ENCODE results near the gene FAM81B. TPM values are rescaled to one million over a fixed set of nuclear protein-coding genes. Genes with fewer than 3 reads are reported as not detected.

The FAM81B gene
- total RNA-seq, 1 donor from 2014 or later: not detected

GRCh38 chr5:95448789-95449188 is 57.6 kb downstream of the FAM81B start:
- Histone ChIP-seq H3K4me1 (no peaks in the 10 kb centered on the region), H3K4me2 (no peak overlapping the region), H3K79me2 (ENCODE audit: low read depth) (no peaks in the 10 kb centered on the region), H3K9ac (no peak overlapping the region), H3K4me3 (no peak overlapping the region), H3K27ac (no peak overlapping the region), H4K20me1 (ENCODE audit: low read depth) (no peaks in the 10 kb centered on the region), H3K9me3 (ENCODE audit: low read depth) (no peaks in the 10 kb centered on the region), H3K36me3 (no peaks in the 10 kb centered on the region), H3K27me3 (no peaks in the 10 kb centered on the region), H3F3A (ENCODE audit: low read depth) (no peaks in the 10 kb centered on the region), H2AFZ (replicated peaks) (no peak overlapping the region)
- TF ChIP-seq EZH2 (IDR thresholded peaks at IDR 0.05) (no peak), EZH2phosphoT487 (IDR thresholded peaks at IDR 0.05) (no peak), CTCF (IDR thresholded peaks at IDR 0.05) (no peak)
- no peaks in the 10 kb centered on the region for H3K9me3 Mint-ChIP-seq
- no peaks in the 10 kb centered on the region for H3K36me3 Mint-ChIP-seq
- peaks cover 36% of the 10 kb centered on the region for H3K4me1 Mint-ChIP-seq
- peak; percentile 18 for DNase-seq (ENCODE audit: low spot score)
- no peak overlapping the region for H3K4me3 Mint-ChIP-seq
- H3K27me3 Mint-ChIP-seq (ENCODE audit: insufficient read depth, low read depth): peaks cover 2% of the 10 kb centered on the region
- peak overlapping the region; percentile 53 for H3K27ac Mint-ChIP-seq

- Histone ChIP-seq H3K9ac (no peak overlapping the region), H3K27me3 (no peaks in the 10 kb centered on the region), H3K9me3 (ENCODE audit: low read depth) (no peaks in the 10 kb centered on the region), H3K4me3 (no peak overlapping the region), H3K27ac (no peak overlapping the region), H3K79me2 (ENCODE audit: low read depth) (no peaks in the 10 kb centered on the region), H3F3A (ENCODE audit: low read depth) (no peaks in the 10 kb centered on the region), H3K4me1 (no peaks in the 10 kb centered on the region), H3K36me3 (no peaks in the 10 kb centered on the region), H4K20me1 (ENCODE audit: low read depth) (no peaks in the 10 kb centered on the region), H2AFZ (replicated peaks) (no peak overlapping the region), H3K4me2 (no peak overlapping the region)
- Mint-ChIP-seq H3K4me1 (peaks cover 36% of the 10 kb centered on the region), H3K4me3 (no peak overlapping the region), H3K27me3 (ENCODE audit: insufficient read depth, low read depth) (peaks cover 2% of the 10 kb centered on the region), H3K36me3 (no peaks in the 10 kb centered on the region), H3K27ac (peak overlapping the region; percentile 53), H3K9me3 (no peaks in the 10 kb centered on the region)
- no peak for DNase-seq (ENCODE audit: low spot score)
- TF ChIP-seq EZH2phosphoT487 (IDR thresholded peaks at IDR 0.05): no peak
- TF ChIP-seq CTCF (IDR thresholded peaks at IDR 0.05): no peak
- no peak for TF ChIP-seq EZH2 (IDR thresholded peaks at IDR 0.05)
These were observed 58.3 kb downstream of the FAM81B start for GRCh38 chr5:95449460-95449859.

GRCh38 chr5:95454536-95454935 is 63.4 kb downstream of the FAM81B start:
- no peak overlapping the region for H3K4me3 ChIP-seq
- H3K36me3 Mint-ChIP-seq: peaks cover under 1% of the 10 kb centered on the region
- no peak overlapping the region for H3K4me2 ChIP-seq
- no peaks in the 10 kb centered on the region for H3K27me3 ChIP-seq
- H3K27ac Mint-ChIP-seq: no peak overlapping the region
- no peak overlapping the region for H2AFZ ChIP-seq (replicated peaks)
- H3K4me3 Mint-ChIP-seq: no peak overlapping the region
- H3K4me1 ChIP-seq: no peaks in the 10 kb centered on the region
- no peaks in the 10 kb centered on the region for H3K36me3 ChIP-seq
- H3F3A ChIP-seq (ENCODE audit: low read depth): no peaks in the 10 kb centered on the region
- no peaks in the 10 kb centered on the region for H3K9me3 Mint-ChIP-seq
- DNase-seq (ENCODE audit: low spot score): no peak
- peaks cover 2% of the 10 kb centered on the region for H3K27me3 Mint-ChIP-seq (ENCODE audit: insufficient read depth, low read depth)
- H3K9me3 ChIP-seq (ENCODE audit: low read depth): no peaks in the 10 kb centered on the region
- H3K27ac ChIP-seq: no peak overlapping the region
- H3K4me1 Mint-ChIP-seq: peaks cover 2% of the 10 kb centered on the region
- TF ChIP-seq EZH2 (IDR thresholded peaks at IDR 0.05) (no peak), CTCF (IDR thresholded peaks at IDR 0.05) (no peak), EZH2phosphoT487 (IDR thresholded peaks at IDR 0.05) (no peak)
- no peaks in the 10 kb centered on the region for H3K79me2 ChIP-seq (ENCODE audit: low read depth)
- no peak overlapping the region for H3K9ac ChIP-seq
- H4K20me1 ChIP-seq (ENCODE audit: low read depth): no peaks in the 10 kb centered on the region

Measured in neural progenitor cell (in vitro differentiated cells).